Measurements from ENCODE around the gene EEF1E1. TPM values are rescaled to one million over a fixed set of nuclear protein-coding genes. Genes with fewer than 3 reads are reported as not detected.
A peak's percentile ranks its signal among the peaks of the same experiment; 100 is the strongest.

The EEF1E1 gene
- total and polyA plus RNA-seq, 7 experiments from 2014 or later: 10.2 to 74.2 (median 23.0) TPM

DNA sequence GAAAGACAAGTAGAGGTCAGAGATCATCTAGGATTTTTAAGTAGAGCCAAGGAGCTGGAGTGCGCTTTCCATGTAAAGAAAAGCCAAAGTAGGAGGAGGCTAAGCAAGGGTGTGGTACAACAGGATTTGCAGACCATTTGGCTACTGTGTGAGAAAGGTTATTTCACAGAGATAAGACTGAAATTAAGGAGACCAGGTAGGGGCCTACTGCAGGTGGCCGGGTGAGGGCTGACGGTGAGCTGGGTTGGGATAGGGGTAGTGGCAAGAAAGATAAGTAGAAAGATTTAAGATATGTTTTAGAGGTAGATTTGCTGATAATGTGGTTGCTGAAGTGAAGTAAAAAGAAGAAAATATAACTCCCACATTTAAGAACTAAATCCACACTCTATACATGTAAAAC lies 42.0 kb downstream of the EEF1E1 start:
- ATAC-seq (no peak), DNase-seq (no peak)
- H3K4me1 ChIP-seq (ENCODE audit: control insufficient read depth in 2 of 2, insufficient read depth in 2 of 2, low read length in 2 of 2): peaks cover 9 to 10% of the 10 kb centered on the region in 2 donors
- H3K9me3 ChIP-seq (ENCODE audit: control insufficient read depth in 2 of 3, low read length in 3 of 3): no peaks in the 10 kb centered on the region
- peaks cover 0 to 22% (median 3%) of the 10 kb centered on the region in 3 experiments for H3K36me3 ChIP-seq (ENCODE audit: control insufficient read depth in 2 of 3, insufficient read depth in 3 of 3, low read length in 3 of 3)
- Mint-ChIP-seq H3K9me3 (no peaks in the 10 kb centered on the region), H3K4me3 (no peak overlapping the region), H3K36me3 (peaks cover 0 to 32% (median 12%) of the 10 kb centered on the region in 5 donors), H3K27ac (peak overlapping the region in 1 of 9 donors; percentile 8), H3K27me3 (no peaks in the 10 kb centered on the region), H3K4me1 (peaks cover 9 to 46% (median 20%) of the 10 kb centered on the region in 7 donors)
- no peak overlapping the region for H3K27ac ChIP-seq (ENCODE audit: low read depth, low read length)
- ChIA-PET CTCF (interaction anchor here (0.7 to 0.9 kb wide), 2 partner anchors 342 to 433 kb away, joined by 3 to 4 read pairs; no protein-coding TSS in a partner anchor), POLR2A (no interaction called here)
- intact Hi-C loops (cut with micrococcal nuclease): no loop called here
- no peaks in the 10 kb centered on the region for H3K27me3 ChIP-seq (ENCODE audit: control insufficient read depth in 2 of 2, insufficient read depth in 2 of 2, low read length in 2 of 2)
- H3K4me3 ChIP-seq (ENCODE audit: low read length): no peak overlapping the region

DNA sequence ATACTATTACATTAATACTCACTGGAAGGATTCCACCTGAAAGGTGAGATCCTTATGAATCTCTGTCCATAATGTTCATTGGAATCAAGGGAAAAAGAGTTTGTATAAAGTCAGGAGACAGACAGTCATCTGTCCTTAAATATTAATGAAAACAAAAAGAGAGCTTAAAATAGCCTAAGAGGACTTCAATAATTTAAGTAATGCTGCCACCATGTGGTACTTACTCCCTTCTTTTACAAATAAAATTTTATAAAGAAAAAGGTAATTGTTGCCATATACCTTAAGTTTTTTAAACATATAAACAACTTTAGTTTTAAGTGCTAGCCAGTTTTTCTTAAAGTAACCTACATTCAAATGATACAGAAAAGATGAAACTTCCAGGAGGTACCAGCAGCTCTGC lies 43.2 kb downstream of the EEF1E1 start:
- ATAC-seq (no peak), DNase-seq (peak in 1 of 9 donors; percentile 23)
- Histone ChIP-seq H3K4me3 (ENCODE audit: low read length) (no peak overlapping the region), H3K4me1 (ENCODE audit: control insufficient read depth in 2 of 2, insufficient read depth in 2 of 2, low read length in 2 of 2) (no peaks in the 10 kb centered on the region), H3K36me3 (ENCODE audit: control insufficient read depth in 2 of 3, insufficient read depth in 3 of 3, low read length in 3 of 3) (peaks cover 0 to 21% (median 3%) of the 10 kb centered on the region in 3 experiments), H3K9me3 (ENCODE audit: control insufficient read depth in 2 of 3, low read length in 3 of 3) (no peaks in the 10 kb centered on the region), H3K27ac (ENCODE audit: low read depth, low read length) (no peak overlapping the region), H3K27me3 (ENCODE audit: control insufficient read depth in 2 of 2, insufficient read depth in 2 of 2, low read length in 2 of 2) (no peaks in the 10 kb centered on the region)
- ChIA-PET CTCF (interaction anchor here (0.9 to 1.4 kb wide), 3 partner anchors 147 to 340 kb away, joined by 4 read pairs; no protein-coding TSS in a partner anchor), POLR2A (no interaction called here)
- H3K27me3 Mint-ChIP-seq: no peaks in the 10 kb centered on the region
- peaks cover 0 to 38% (median 14%) of the 10 kb centered on the region in 5 donors for H3K36me3 Mint-ChIP-seq
- H3K9me3 Mint-ChIP-seq: no peaks in the 10 kb centered on the region
- no peak overlapping the region for H3K27ac Mint-ChIP-seq
- H3K4me3 Mint-ChIP-seq: no peak overlapping the region
- H3K4me1 Mint-ChIP-seq: peaks cover 0 to 37% (median 12%) of the 10 kb centered on the region in 7 donors
- intact Hi-C loops (cut with micrococcal nuclease): loop anchor here (1.0 to 2.0 kb wide), 3 partner anchors 160 to 782 kb away; no protein-coding TSS in a partner anchor

DNA sequence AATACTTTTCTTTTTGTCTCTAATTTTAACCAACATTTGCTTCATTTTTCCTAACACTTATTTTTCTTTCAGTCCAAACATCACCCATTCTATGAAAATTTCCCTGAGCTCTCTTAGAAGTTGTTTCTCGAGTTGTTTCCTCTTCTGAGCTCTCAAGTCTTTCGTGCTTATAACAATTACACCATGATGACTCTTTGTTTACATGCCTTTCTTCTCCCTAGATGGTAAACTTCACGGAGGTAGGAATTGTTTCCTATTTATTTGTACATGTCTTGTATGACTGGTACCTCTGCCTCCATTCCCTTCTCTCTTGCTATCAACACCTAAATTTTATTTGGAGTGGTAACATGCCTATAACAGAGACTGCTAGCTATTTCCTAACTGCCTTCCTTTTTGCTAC lies 44.6 kb downstream of the EEF1E1 start:
- intact Hi-C loops (cut with micrococcal nuclease): loop anchor here in 1 of 2 donors (2.0 kb wide), 1 partner anchor 781 kb away; no protein-coding TSS in a partner anchor
- POLR2A ChIA-PET: no interaction called here
- Histone ChIP-seq H3K27me3 (ENCODE audit: control insufficient read depth in 2 of 2, insufficient read depth in 2 of 2, low read length in 2 of 2) (no peaks in the 10 kb centered on the region), H3K4me1 (ENCODE audit: control insufficient read depth in 2 of 2, insufficient read depth in 2 of 2, low read length in 2 of 2) (no peaks in the 10 kb centered on the region), H3K9me3 (ENCODE audit: control insufficient read depth in 2 of 3, low read length in 3 of 3) (no peaks in the 10 kb centered on the region), H3K36me3 (ENCODE audit: control insufficient read depth in 2 of 3, insufficient read depth in 3 of 3, low read length in 3 of 3) (peaks cover 0 to 16% (median 3%) of the 10 kb centered on the region in 3 experiments), H3K4me3 (ENCODE audit: low read length) (no peak overlapping the region), H3K27ac (ENCODE audit: low read depth, low read length) (no peak overlapping the region)
- no peaks in the 10 kb centered on the region for H3K27me3 Mint-ChIP-seq
- no peak overlapping the region for H3K27ac Mint-ChIP-seq
- peaks cover 0 to 30% (median 7%) of the 10 kb centered on the region in 7 donors for H3K4me1 Mint-ChIP-seq
- no peak for ATAC-seq
- CTCF ChIA-PET: interaction anchor here (0.7 kb wide), 1 partner anchor 335 kb away, joined by 3 read pairs; no protein-coding TSS in a partner anchor
- H3K36me3 Mint-ChIP-seq: peaks cover 0 to 45% (median 19%) of the 10 kb centered on the region in 5 donors
- H3K4me3 Mint-ChIP-seq: no peak overlapping the region
- DNase-seq: no peak
- no peaks in the 10 kb centered on the region for H3K9me3 Mint-ChIP-seq

DNA sequence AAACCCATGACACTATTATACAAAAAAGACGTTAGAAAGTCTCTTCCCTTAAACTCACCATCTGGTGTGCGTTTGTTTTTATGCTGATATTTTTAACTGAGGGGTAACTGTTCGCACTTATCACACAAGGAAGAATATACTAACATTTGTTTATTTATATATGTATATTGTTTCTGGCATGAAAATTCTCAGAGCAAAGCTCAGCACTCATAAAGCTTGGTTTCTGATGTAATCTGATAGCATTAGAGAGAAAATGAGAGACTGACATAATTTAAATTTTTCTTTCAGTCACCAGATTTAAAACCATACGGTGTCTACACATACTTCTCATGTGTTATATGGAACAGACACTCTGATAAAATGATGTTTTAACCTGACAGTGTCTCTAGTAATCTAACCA lies 45.1 kb downstream of the EEF1E1 start:
- Histone ChIP-seq H3K36me3 (ENCODE audit: control insufficient read depth in 2 of 3, insufficient read depth in 3 of 3, low read length in 3 of 3) (peaks cover 0 to 16% (median 3%) of the 10 kb centered on the region in 3 experiments), H3K4me1 (ENCODE audit: control insufficient read depth in 2 of 2, insufficient read depth in 2 of 2, low read length in 2 of 2) (no peaks in the 10 kb centered on the region), H3K27ac (ENCODE audit: low read depth, low read length) (no peak overlapping the region), H3K27me3 (ENCODE audit: control insufficient read depth in 2 of 2, insufficient read depth in 2 of 2, low read length in 2 of 2) (no peaks in the 10 kb centered on the region), H3K9me3 (ENCODE audit: control insufficient read depth in 2 of 3, low read length in 3 of 3) (no peaks in the 10 kb centered on the region), H3K4me3 (ENCODE audit: low read length) (no peak overlapping the region)
- ATAC-seq (no peak), DNase-seq (no peak)
- intact Hi-C loops (cut with micrococcal nuclease): no loop called here
- ChIA-PET POLR2A (interaction anchor here (0.8 kb wide), 1 partner anchor 344 kb away, joined by 5 read pairs; no protein-coding TSS in a partner anchor), CTCF (interaction anchor here (0.7 to 1.3 kb wide), 2 partner anchors 334 to 336 kb away, joined by 3 to 4 read pairs; no protein-coding TSS in a partner anchor)
- Mint-ChIP-seq H3K27me3 (no peaks in the 10 kb centered on the region), H3K9me3 (no peaks in the 10 kb centered on the region), H3K4me3 (no peak overlapping the region), H3K36me3 (peaks cover 2 to 48% (median 21%) of the 10 kb centered on the region in 5 donors), H3K4me1 (peaks cover 0 to 25% (median 4%) of the 10 kb centered on the region in 7 donors), H3K27ac (no peak overlapping the region)

DNA sequence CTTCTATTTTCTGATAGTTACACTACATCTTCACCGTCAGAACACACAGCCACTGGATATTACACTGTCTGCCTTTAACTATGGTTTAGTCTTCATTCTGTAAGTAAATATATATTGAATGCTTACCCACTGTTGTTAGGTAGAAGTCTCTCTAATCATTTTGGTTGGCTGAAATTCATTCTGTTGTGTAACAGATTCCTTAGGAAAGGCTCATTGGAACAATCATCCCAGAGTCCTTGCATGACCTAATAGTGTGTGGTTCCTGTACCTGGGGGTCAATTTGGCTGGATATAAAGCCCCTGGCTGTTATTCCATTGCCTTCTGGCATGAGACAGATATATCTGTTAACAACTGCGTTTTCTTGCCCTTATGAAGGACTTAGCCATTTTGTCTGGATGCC lies 48.1 kb downstream of the EEF1E1 start:
- H3K4me1 Mint-ChIP-seq: peaks cover 0 to 26% (median 4%) of the 10 kb centered on the region in 7 donors
- Histone ChIP-seq H3K4me1 (ENCODE audit: control insufficient read depth in 2 of 2, insufficient read depth in 2 of 2, low read length in 2 of 2) (no peaks in the 10 kb centered on the region), H3K9me3 (ENCODE audit: control insufficient read depth in 2 of 3, low read length in 3 of 3) (no peaks in the 10 kb centered on the region), H3K27ac (ENCODE audit: low read depth, low read length) (no peak overlapping the region), H3K27me3 (ENCODE audit: control insufficient read depth in 2 of 2, insufficient read depth in 2 of 2, low read length in 2 of 2) (no peaks in the 10 kb centered on the region), H3K4me3 (ENCODE audit: low read length) (no peak overlapping the region), H3K36me3 (ENCODE audit: control insufficient read depth in 2 of 3, insufficient read depth in 3 of 3, low read length in 3 of 3) (peaks cover 0 to 17% (median 3%) of the 10 kb centered on the region in 3 experiments)
- H3K9me3 Mint-ChIP-seq: peaks cover 0 to 2% (median 0%) of the 10 kb centered on the region in 11 donors
- H3K36me3 Mint-ChIP-seq: peaks cover 8 to 60% (median 25%) of the 10 kb centered on the region in 5 donors
- no peaks in the 10 kb centered on the region for H3K27me3 Mint-ChIP-seq
- intact Hi-C loops (cut with micrococcal nuclease): no loop called here
- CTCF ChIA-PET: no interaction called here
- no peak overlapping the region for H3K27ac Mint-ChIP-seq
- POLR2A ChIA-PET: no interaction called here
- no peak overlapping the region for H3K4me3 Mint-ChIP-seq
- no peak for ATAC-seq
- DNase-seq: no peak

DNA sequence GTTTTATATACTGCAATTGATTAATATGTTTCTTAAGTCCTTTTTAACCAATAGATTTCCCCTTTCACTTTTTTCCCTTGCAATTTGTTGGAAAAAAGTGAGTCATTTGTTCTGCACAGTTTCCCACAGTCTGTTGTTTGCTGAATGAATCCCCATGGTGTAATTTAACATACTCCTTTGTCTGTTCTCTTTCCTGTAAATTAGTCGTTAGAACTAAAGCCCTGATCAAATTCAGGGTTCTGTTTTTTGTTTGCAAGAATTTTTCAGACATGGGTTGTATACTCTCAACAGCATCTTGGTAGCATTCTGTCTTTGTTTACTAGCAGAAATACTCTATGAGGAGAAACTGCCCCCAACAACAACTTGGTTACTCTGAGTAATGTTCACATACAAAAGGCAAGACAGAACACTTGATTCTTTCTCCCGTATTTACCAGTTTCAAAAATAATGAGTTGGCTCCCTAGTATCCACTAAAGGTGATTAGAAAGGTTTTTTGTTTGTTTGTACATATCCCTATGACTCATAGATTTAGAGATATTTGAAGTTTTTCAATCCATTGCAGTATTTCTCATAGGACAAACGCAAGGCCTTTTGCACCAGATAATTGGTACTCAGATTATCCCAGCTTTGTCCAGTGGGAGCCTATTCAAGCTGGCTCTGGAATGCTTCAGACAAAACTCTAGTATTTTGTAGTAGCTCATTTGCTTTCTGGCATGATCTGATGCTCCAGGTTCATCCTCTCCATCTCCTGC lies 54.6 kb downstream of the EEF1E1 start:
- peaks cover 0 to 36% (median 9%) of the 10 kb centered on the region in 11 donors for H3K9me3 Mint-ChIP-seq
- Histone ChIP-seq H3K27ac (ENCODE audit: low read depth, low read length) (no peak overlapping the region), H3K36me3 (ENCODE audit: control insufficient read depth in 2 of 3, insufficient read depth in 3 of 3, low read length in 3 of 3) (peaks cover 0 to 16% (median 0%) of the 10 kb centered on the region in 3 experiments), H3K27me3 (ENCODE audit: control insufficient read depth in 2 of 2, insufficient read depth in 2 of 2, low read length in 2 of 2) (no peaks in the 10 kb centered on the region), H3K4me3 (ENCODE audit: low read length) (no peak overlapping the region), H3K4me1 (ENCODE audit: control insufficient read depth in 2 of 2, insufficient read depth in 2 of 2, low read length in 2 of 2) (no peaks in the 10 kb centered on the region), H3K9me3 (ENCODE audit: control insufficient read depth in 2 of 3, low read length in 3 of 3) (peaks cover 0 to 3% (median 0%) of the 10 kb centered on the region in 3 experiments)
- DNase-seq: no peak
- no peaks in the 10 kb centered on the region for H3K27me3 Mint-ChIP-seq
- H3K4me3 Mint-ChIP-seq: no peak overlapping the region
- intact Hi-C loops (cut with micrococcal nuclease): no loop called here
- H3K27ac Mint-ChIP-seq: no peak overlapping the region
- peaks cover 0 to 25% (median 5%) of the 10 kb centered on the region in 7 donors for H3K4me1 Mint-ChIP-seq
- ATAC-seq: no peak
- POLR2A ChIA-PET: no interaction called here
- peaks cover 25 to 82% (median 58%) of the 10 kb centered on the region in 5 donors for H3K36me3 Mint-ChIP-seq
- CTCF ChIA-PET: no interaction called here

All from naive thymus-derived CD4-positive, alpha-beta T cell (primary cell).